ENCODE data around the gene KCNQ1.

KCNQ1 gene

GRCh38 chr11:2755071-2755470 lies 310.3 kb downstream of the KCNQ1 start:
- DNase-seq (ENCODE audit: low read depth in 1 of 2, low spot score in 1 of 2): no peak

GRCh38 chr11:2758751-2759150 lies 313.9 kb downstream of the KCNQ1 start:
- no peak for DNase-seq (ENCODE audit: low read depth in 1 of 2, low spot score in 1 of 2)

GRCh38 chr11:2759228-2760195 lies 314.7 kb downstream of the KCNQ1 start:
- peak in 1 of 2 donors; percentile 2 for DNase-seq (ENCODE audit: low read depth in 1 of 2, low spot score in 1 of 2)

GRCh38 chr11:2760196-2760871 lies 315.5 kb downstream of the KCNQ1 start:
- peak in 1 of 2 donors; percentile 3 for DNase-seq (ENCODE audit: low read depth in 1 of 2, low spot score in 1 of 2)

GRCh38 chr11:2761131-2762030 lies 316.6 kb downstream of the KCNQ1 start:
- DNase-seq (ENCODE audit: low read depth in 1 of 2, low spot score in 1 of 2): peak in 1 of 2 donors; percentile 3

GRCh38 chr11:2762031-2762380 lies 317.2 kb downstream of the KCNQ1 start:
- no peak for DNase-seq (ENCODE audit: low read depth in 1 of 2, low spot score in 1 of 2)

GRCh38 chr11:2762451-2762850 lies 317.6 kb downstream of the KCNQ1 start:
- peak in 1 of 2 donors; percentile 1 for DNase-seq (ENCODE audit: low read depth in 1 of 2, low spot score in 1 of 2)

- no peak for DNase-seq (ENCODE audit: low read depth in 1 of 2, low spot score in 1 of 2)
These were observed 319.2 kb downstream of the KCNQ1 start for GRCh38 chr11:2763984-2764383.

- DNase-seq (ENCODE audit: low read depth in 1 of 2, low spot score in 1 of 2): no peak
These were observed 320.7 kb downstream of the KCNQ1 start for GRCh38 chr11:2765491-2765890.

GRCh38 chr11:2766166-2766565 lies 321.4 kb downstream of the KCNQ1 start:
- no peak for DNase-seq (ENCODE audit: low read depth in 1 of 2, low spot score in 1 of 2)

GRCh38 chr11:2767071-2767470 lies 322.3 kb downstream of the KCNQ1 start:
- no peak for DNase-seq (ENCODE audit: low read depth in 1 of 2, low spot score in 1 of 2)

GRCh38 chr11:2767801-2768200 lies 323.0 kb downstream of the KCNQ1 start:
- DNase-seq (ENCODE audit: low read depth in 1 of 2, low spot score in 1 of 2): no peak

- DNase-seq (ENCODE audit: low read depth in 1 of 2, low spot score in 1 of 2): no peak
These were observed 323.9 kb downstream of the KCNQ1 start for GRCh38 chr11:2768471-2769408.

GRCh38 chr11:2769409-2770095 lies 324.7 kb downstream of the KCNQ1 start:
- DNase-seq (ENCODE audit: low read depth in 1 of 2, low spot score in 1 of 2): peak in 1 of 2 donors; percentile 3

GRCh38 chr11:2770096-2770751 lies 325.4 kb downstream of the KCNQ1 start:
- DNase-seq (ENCODE audit: low read depth in 1 of 2, low spot score in 1 of 2): no peak

GRCh38 chr11:2770761-2771301 lies 326.0 kb downstream of the KCNQ1 start:
- DNase-seq (ENCODE audit: low read depth in 1 of 2, low spot score in 1 of 2): no peak

- DNase-seq (ENCODE audit: low read depth in 1 of 2, low spot score in 1 of 2): no peak
These were observed 327.1 kb downstream of the KCNQ1 start for GRCh38 chr11:2771758-2772466.

GRCh38 chr11:2772544-2773031 lies 327.8 kb downstream of the KCNQ1 start:
- peak in 1 of 2 donors; percentile 3 for DNase-seq (ENCODE audit: low read depth in 1 of 2, low spot score in 1 of 2)
